SJSA1 (cell line): Measurements from ENCODE around the gene MYL5. TPM values are rescaled to one million over a fixed set of nuclear protein-coding genes. Genes with fewer than 3 reads are reported as not detected.

Experiments used
- DNase-seq, 2 experiments: peaks; one replicate each; pipeline ENCODE4 v3.0.0-alpha.2; 2015 to 2020; ENCODE audit warnings: low spot score in 2 of 2, low read depth in 1 of 2
- H3K27ac ChIP-seq: fragments of 250-450 bp; sonication (Bioruptor Pico); 2 replicates; pipeline ENCODE4 v1.5.1; 2020; ENCODE audit warnings: mild to moderate bottlenecking, moderate library complexity
- H3K27me3 ChIP-seq: fragments of 250-450 bp; sonication (Bioruptor Pico); replicated peaks from 2 replicates; pipeline ENCODE4 v1.5.1; 2020; ENCODE audit warnings: mild to moderate bottlenecking, moderate library complexity
- H3K36me3 ChIP-seq: fragments of 250-450 bp; sonication (Bioruptor Pico); 2 replicates; pipeline ENCODE4 v1.5.1; 2020; ENCODE audit warnings: mild to moderate bottlenecking
- H3K4me1 ChIP-seq: fragments of 250-450 bp; sonication (Bioruptor Pico); replicated peaks from 2 replicates; pipeline ENCODE4 v1.6.1; 2021; ENCODE audit warnings: mild to moderate bottlenecking
- H3K4me3 ChIP-seq: fragments of 250-450 bp; sonication (Bioruptor Pico); 2 replicates; pipeline ENCODE4 v1.5.1; 2020; ENCODE audit warnings: mild to moderate bottlenecking
- H3K9me3 ChIP-seq: fragments of 250-450 bp; sonication (Bioruptor Pico); replicated peaks from 2 replicates; pipeline ENCODE4 v1.5.1; 2020; ENCODE audit warnings: mild to moderate bottlenecking
- total RNA-seq: library from RNA; depleted of rRNA; stranded (reverse); fragments of >200 nt; shearing (Covaris generic); gene quantifications from 2 replicates; pipeline ENCODE4 v1.2.3, GENCODE V29; 2014

MYL5 gene
- total RNA-seq, 1 experiment from 2014 or later = 1.2 TPM

- H3K36me3 ChIP-seq = no peaks in the 10 kb centered on the region
- no peaks in the 10 kb centered on the region for H3K9me3 ChIP-seq
- no peaks in the 10 kb centered on the region for H3K27me3 ChIP-seq
- H3K4me3 ChIP-seq = no peak overlapping the region
- H3K27ac ChIP-seq = no peak overlapping the region
- no peaks in the 10 kb centered on the region for H3K4me1 ChIP-seq
- no peak for DNase-seq
Observed at GRCh38 chr4:717601-718320, 43.4 kb downstream of the MYL5 start.

DNA sequence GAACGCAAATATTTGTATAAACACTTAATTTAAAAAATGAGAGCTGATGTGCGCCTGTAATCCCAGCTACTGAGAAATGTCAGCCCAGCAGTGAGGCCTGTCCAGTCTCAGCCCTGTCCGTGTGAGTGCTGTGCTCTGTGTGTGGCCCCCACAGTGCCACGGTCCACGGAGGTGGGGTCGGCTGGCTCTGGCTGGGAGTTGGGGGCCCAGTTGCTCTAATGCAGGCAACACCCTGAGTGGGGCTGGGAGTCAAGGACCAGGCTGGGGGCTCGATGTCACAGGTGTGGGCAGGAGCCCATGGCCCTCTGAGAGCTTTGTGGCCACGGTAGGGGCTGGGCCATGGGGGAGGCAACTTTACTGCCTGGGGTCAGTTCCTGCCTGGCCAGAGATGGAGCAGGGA is 44.1 kb downstream of the MYL5 start:
- H3K4me1 ChIP-seq = no peaks in the 10 kb centered on the region
- no peaks in the 10 kb centered on the region for H3K27me3 ChIP-seq
- H3K4me3 ChIP-seq = no peak overlapping the region
- no peaks in the 10 kb centered on the region for H3K36me3 ChIP-seq
- DNase-seq = no peak
- no peak overlapping the region for H3K27ac ChIP-seq
- H3K9me3 ChIP-seq = no peaks in the 10 kb centered on the region

DNA sequence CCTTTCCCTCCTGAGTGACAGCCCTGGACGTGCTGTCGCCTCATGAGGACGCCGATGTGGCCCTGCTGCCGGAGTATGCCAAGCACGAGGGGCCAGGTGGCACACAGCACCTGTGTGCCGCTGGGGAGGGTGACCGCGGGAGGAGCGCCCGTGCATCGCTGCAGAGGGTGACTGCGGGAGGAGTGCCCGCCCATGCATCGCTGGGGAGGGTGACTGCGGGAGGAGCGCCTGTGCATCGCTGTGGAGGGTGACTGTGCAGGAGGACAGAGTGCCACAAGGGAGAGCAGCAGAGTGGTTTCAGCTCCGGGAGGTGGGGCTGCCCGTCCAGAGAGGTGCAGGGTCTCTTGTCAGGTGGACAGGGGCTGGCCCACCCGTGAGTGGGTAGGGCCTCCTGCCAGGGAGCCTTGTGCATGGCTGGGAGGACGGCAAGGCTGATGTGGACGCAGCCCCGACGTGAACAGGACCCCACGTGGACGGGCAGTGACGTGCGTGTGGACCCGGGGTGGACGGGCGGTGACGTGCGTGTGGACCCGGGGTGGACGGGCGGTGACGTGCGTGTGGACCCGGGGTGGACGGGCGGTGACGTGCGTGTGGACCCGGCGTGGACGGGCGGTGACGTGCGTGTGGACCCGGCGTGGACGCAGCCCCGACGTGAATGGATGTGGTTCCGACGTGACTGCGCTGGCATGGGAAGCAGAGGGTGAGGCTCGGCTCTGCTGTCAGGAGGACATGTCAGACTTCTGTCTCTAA is 45.9 kb downstream of the MYL5 start:
- DNase-seq = no peak
- Histone ChIP-seq H3K27me3 (no peaks in the 10 kb centered on the region), H3K4me1 (no peaks in the 10 kb centered on the region), H3K4me3 (no peak overlapping the region), H3K36me3 (no peaks in the 10 kb centered on the region), H3K9me3 (no peaks in the 10 kb centered on the region), H3K27ac (no peak overlapping the region)

DNA sequence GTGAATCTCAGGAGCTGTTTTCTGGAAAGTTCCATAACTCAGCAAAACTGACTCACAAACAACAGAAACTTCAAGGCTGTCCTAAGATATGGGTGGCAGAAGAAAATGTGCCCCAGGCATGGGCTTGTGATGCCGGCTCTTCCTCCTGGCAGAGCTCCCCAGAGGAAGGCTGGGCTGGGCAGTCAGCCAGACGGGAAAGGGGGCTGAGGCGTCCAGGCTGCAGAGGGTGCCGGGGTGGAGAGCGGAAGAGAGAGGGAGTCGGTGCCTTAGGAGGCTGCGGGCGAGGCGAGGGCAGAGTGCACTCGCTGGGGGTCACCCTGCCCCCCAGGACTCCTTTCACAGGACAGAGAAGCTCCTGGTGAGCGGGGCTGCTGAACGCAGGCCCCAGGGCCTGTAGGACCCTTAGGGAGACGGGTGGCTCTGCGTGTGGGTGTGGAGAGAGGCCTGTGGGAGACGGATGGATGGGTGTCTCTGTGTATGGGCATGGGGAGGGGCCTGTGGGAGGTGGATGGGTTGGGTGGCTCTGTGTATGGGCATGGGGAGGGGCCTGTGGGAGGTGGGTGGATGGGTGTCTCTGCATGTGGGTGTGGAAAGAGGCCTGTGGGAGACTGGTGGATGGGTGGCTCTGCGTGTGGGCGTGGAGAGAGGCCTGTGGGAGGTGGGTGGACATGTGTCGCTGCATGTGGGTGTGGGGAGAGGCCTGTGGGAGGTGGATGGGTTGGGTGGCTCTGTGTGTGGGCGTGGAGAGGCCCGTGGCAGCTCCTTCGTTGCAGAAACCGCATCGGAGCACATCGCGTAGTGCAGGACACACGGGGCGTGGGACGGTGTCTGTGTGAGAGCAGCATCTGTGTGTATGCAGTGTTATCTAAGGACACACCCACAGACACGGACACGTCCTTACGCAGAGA is 47.2 kb downstream of the MYL5 start:
- no peaks in the 10 kb centered on the region for H3K27me3 ChIP-seq
- DNase-seq = no peak
- no peaks in the 10 kb centered on the region for H3K4me1 ChIP-seq
- no peaks in the 10 kb centered on the region for H3K9me3 ChIP-seq
- no peak overlapping the region for H3K27ac ChIP-seq
- H3K4me3 ChIP-seq = no peak overlapping the region
- H3K36me3 ChIP-seq = no peaks in the 10 kb centered on the region

- Histone ChIP-seq H3K27ac (no peak overlapping the region), H3K4me1 (no peaks in the 10 kb centered on the region), H3K27me3 (no peaks in the 10 kb centered on the region), H3K9me3 (no peaks in the 10 kb centered on the region), H3K36me3 (no peaks in the 10 kb centered on the region), H3K4me3 (no peak overlapping the region)
- no peak for DNase-seq
Observed at GRCh38 chr4:722169-722725, 47.9 kb downstream of the MYL5 start.

GRCh38 chr4:722851-723360 is 48.6 kb downstream of the MYL5 start:
- H3K36me3 ChIP-seq = no peaks in the 10 kb centered on the region
- H3K4me3 ChIP-seq = no peak overlapping the region
- H3K9me3 ChIP-seq = no peaks in the 10 kb centered on the region
- H3K27me3 ChIP-seq = no peaks in the 10 kb centered on the region
- no peaks in the 10 kb centered on the region for H3K4me1 ChIP-seq
- no peak overlapping the region for H3K27ac ChIP-seq
- DNase-seq = no peak

DNA sequence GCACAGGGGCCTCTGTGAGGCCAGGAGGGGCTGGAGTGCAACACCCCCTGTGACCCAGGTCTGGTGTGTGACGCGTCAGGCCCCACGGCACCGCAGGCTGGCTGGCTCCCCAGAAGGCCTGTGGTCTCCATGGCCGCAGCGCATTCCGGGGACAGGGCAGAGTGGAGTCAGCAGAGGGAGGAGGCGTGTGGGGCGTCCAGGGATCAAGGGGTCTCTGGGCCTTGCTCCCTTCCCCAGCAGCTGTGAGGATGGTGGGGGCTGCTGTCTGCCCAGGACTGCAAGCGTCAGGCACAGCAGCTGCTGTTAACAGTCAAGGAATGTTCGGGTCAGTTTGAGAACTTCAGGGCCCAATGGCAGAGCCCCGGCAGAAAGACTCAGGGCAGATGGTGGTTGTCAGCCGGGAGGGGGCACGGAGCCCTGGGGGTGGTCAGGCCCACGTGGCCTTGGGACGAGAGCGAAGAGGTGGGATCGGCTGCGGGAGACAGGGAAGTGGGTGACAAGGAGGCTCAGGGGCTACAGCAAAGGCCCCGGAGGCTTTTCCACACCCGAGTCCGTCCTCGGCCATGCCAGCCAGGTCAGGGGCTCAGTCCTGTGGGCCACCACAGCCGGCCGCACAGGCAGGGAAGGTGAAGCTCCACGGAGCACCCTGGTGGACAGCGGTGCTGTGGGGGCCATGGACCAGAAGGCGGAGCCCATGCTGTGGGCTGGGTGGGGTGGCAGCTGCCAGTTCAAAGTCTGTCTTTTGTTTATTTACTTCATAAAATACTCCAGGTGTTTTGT is 49.6 kb downstream of the MYL5 start:
- Histone ChIP-seq H3K4me3 (no peak overlapping the region), H3K27me3 (no peaks in the 10 kb centered on the region), H3K36me3 (no peaks in the 10 kb centered on the region), H3K27ac (no peak overlapping the region), H3K4me1 (no peaks in the 10 kb centered on the region), H3K9me3 (no peaks in the 10 kb centered on the region)
- DNase-seq = no peak

DNA sequence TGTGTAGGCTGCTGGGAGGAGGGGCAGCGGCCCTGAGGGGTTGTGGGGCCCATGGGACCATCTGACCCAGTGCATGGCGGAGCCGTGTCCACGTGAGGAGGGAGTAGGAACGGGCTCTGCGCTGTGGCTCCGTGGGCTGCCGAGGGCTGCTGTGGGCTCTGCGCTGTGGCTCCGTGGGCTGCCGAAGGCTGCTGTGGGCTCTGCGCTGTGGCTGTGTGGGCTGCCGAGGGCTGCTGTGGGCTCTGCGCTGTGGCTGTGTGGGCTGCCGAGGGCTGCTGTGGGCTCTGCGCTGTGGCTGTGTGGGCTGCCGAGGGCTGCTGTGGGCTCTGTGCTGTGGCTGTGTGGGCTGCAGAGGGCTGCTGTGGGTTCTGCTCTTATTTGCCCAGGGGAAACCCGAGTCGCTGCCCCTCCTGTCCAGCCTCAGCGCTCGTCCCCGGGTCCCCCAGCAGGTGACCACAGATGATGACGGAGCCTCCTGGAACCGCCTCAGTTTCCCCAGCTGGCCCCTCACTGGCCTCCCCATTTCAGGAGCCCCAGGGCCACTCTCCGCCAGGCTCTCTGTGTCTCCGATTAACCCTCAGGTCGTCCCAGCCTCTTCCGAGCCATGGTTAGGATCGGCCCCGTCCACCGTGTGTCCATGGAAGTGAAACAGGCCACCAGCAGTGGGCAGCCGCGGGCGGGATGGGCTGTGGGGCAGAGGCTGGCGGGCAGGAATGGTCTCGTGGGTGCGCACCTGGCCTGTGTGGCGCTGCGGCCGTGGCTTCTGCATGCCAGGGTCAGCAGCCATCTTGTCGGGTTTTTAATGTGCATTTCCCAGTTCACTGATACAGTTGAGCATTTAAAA is 51.3 kb downstream of the MYL5 start:
- Histone ChIP-seq H3K4me1 (no peaks in the 10 kb centered on the region), H3K27me3 (no peaks in the 10 kb centered on the region), H3K27ac (no peak overlapping the region), H3K4me3 (no peak overlapping the region), H3K36me3 (no peaks in the 10 kb centered on the region), H3K9me3 (no peaks in the 10 kb centered on the region)
- no peak for DNase-seq

DNA sequence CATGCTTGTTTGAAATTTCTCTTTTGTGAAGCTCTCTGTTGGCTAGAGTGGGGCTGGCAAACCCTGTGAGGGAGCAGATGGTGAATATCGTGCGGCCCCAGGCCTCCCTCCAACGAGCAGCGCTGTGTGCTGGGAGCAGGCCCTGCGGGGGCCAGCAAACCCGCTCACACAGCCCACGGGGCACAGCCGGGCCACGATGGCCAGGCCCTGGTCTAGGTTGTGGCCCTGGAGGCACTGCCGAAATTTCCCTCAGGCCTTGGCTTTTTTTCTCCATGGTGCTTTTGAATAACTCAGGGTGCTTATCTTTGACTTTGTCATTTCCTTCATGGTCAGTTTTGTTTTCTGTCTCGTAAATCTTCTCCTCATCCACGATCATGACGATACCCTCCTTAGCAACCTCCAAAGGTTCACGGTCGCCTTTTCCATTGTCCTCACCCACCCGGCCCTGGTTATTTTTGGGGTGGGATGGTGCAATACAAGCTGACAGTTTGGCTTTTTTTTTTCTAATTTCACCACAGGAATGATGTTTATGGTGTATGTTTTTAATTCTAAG is 52.0 kb downstream of the MYL5 start:
- DNase-seq = no peak
- H3K9me3 ChIP-seq = no peaks in the 10 kb centered on the region
- H3K27ac ChIP-seq = no peak overlapping the region
- H3K27me3 ChIP-seq = no peaks in the 10 kb centered on the region
- 0 out of 2 replicates have a peak, but pooled peaks cover 3% of the 10 kb centered on the region for H3K36me3 ChIP-seq
- no peak overlapping the region for H3K4me3 ChIP-seq
- H3K4me1 ChIP-seq = no peaks in the 10 kb centered on the region

GRCh38 chr4:726838-727237 is 52.5 kb downstream of the MYL5 start:
- Histone ChIP-seq H3K4me1 (no peaks in the 10 kb centered on the region), H3K27ac (no peak overlapping the region), H3K4me3 (no peak overlapping the region), H3K9me3 (no peaks in the 10 kb centered on the region), H3K27me3 (no peaks in the 10 kb centered on the region), H3K36me3 (0 out of 2 replicates have a peak, but pooled peaks cover 3% of the 10 kb centered on the region)
- DNase-seq = no peak

DNA sequence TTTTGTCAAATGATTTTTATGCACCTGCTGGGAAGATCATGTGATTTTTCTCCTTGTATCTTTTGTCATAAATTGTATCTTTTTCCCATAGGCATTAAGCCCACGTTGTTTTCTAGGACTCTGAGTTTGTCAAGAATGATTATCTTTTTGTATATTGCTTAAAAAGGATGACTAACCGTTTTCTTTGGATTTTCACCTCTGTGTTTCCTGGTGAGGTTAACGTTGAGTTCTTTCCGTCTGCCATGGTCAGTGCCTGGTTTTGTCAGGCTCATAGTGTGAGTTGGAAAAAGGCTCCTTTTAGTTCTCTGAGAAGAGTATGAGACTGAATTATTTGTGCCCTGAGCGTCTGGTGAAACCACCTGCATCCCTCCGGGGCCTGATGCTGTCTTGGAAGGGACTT is 53.2 kb downstream of the MYL5 start:
- no peak for DNase-seq
- Histone ChIP-seq H3K27ac (no peak overlapping the region), H3K4me1 (no peaks in the 10 kb centered on the region)

More for the DNA sequence above, 53.2 kb downstream of the MYL5 start:
- H3K4me3 ChIP-seq = no peak overlapping the region
- 0 out of 2 replicates have a peak, but pooled peaks cover 3% of the 10 kb centered on the region for H3K36me3 ChIP-seq
- H3K9me3 ChIP-seq = no peaks in the 10 kb centered on the region
- H3K27me3 ChIP-seq = no peaks in the 10 kb centered on the region
